ENCODE results near the gene SLC35E2B.

The SLC35E2B gene

DNA sequence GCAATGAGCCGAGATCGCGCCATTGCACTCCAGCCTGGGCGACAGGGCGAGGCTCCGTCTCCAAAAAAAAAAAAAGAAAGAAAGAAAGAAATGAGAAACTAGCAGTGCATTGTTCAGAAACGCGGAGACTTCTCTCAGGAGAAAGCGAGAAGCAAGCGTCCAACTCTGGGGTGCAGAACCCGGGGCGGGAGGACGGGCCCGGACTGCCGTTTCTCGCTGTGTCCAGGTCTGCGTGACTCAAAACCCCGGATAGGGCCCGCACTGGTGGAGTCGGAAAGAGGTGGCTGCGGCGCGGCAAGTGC lies 77.7 kb downstream of the SLC35E2B start:
- in situ Hi-C loops (cut with MboI; ENCODE audit: low sequenced_read_pairs), result no loop called here

DNA sequence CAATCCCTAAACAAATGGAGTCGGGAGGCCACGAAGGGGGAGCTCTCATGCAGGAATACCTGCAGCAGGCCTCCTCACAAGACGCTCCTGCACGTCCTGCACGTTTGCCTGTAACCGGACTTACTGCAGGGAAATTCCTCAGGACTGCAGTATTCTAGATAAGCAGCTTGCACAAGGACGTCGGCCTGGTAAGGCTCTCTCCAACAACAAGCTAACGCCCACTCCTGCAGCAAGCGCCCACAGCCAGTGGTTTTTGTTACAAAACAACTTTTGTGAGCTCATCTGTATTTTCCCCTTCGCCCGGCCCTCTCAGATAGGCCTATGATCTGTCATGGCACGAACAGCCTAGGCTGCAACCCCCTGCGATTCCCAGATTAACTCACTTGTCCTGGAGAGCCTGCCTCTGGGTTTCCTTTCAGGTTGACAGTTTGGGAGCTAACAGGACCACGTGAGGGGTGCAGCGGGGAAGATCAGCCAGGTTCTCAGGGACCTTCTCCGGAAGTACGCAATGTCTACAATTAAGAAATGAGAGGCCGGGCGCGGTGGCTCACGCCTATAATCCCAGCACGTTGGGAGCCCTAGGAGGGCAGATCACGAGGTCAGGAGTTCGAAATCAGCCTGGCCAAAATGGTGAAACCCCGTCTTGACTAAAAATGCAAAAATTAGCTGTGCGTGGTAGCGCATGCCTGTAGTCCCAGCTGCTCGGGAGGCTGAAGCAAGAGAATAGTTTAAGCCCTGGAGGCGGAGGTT lies 78.2 kb downstream of the SLC35E2B start:
- in situ Hi-C loops (cut with MboI; ENCODE audit: low sequenced_read_pairs), result no loop called here

DNA sequence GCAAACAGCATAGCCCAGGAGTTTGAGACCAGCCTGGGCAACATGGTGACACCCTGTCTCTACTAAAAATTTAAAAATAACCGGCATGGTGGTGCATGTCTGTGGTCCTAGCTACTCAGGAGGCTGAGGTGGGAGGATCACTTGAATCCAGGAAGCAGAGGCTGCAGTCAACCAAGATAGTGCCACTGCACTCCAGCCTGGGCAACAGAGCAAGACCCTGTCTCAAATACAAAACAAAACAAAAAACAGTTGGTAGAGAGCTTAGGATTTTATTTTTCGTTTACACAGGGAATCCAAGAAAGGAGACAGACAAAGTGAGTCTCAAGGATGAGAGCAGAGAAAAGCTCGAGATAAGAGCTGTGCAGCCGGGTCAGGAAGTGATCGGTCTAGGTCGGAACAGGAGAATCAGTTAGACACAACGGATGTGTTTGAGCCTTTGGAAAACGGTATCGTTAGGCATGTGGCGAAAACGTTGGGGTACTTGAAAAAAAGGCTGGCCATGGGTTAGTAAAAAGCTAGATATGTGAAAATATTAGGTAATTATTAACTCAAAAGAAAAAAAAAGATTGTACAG lies 79.0 kb downstream of the SLC35E2B start:
- in situ Hi-C loops (cut with MboI; ENCODE audit: low sequenced_read_pairs), result no loop called here

DNA sequence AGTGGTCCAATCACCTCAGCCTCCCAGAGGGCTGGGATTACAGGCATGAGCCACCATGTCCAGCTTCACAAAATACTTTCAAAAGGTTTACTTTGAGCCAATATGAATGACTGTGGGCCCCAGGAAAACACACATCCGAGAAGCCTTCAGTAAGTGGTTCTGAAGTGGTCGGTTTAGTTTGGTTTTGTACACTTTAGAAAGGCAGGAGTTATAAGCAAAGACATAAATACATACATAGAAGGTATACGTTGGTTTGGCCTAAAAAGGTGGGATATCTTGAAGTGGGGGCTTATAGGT lies 80.5 kb downstream of the SLC35E2B start:
- in situ Hi-C loops (cut with MboI; ENCODE audit: low sequenced_read_pairs), result no loop called here

DNA sequence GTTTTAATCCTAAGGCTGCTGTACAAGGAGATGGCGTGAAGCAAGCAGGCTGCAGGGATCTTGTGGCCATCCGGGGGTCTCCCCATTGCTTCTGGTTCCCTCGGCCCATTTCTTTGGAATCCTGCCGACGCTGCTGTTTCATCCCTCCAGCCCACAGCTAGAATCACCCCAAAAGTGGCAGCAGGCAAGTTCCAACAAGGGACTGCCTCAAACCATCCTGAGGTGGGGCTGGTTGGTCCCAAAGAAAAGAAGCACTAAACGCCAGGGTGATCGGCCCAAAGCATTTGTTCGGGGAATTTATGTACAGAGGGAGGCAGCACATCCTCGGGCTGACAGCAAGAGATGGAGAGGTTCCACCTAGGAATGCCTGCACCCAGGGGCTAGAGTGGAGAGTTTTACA lies 81.8 kb downstream of the SLC35E2B start:
- in situ Hi-C loops (cut with MboI; ENCODE audit: low sequenced_read_pairs), result no loop called here

DNA sequence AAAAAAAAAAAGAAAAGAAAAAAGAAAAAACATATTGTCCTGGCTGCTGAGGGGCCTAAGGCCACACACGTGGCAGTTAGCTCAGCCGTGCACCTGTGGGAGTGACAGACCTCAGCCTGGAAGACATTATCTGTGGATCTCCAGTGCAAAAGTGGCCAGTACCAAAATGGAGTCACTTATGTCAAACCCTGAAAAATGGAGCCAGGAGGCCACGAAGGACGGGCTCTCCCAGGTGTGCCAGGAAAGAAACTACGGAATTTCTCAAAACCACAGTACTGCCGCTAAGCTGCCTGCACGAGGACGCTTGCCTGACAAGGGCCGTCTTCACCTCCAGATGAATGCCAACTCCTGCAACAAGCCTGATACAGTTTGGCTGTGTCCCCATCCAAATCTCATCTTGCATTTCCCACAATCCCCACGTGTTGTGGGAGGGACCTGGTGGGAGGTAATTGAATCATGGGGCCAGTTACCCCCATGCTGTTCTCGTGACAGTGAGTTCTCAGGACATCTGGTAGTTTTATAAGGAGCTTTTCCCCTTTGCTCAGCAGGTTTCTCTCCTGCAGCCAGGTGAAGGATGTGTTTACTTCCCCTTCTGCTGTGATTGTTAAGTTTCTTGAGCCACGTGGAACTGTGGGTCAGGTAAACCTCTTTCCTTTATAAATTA lies 82.6 kb downstream of the SLC35E2B start:
- in situ Hi-C loops (cut with MboI; ENCODE audit: low sequenced_read_pairs), result no loop called here

Data from HL-60/S4 (cell line).